Skeletal muscle tissue (tissue), 4 donors: ENCODE results near the gene BCL11A. TPM values are rescaled to one million over a fixed set of nuclear protein-coding genes. Genes with fewer than 3 reads are reported as not detected.

Source experiments
- H3K27ac ChIP-seq: one replicate; pipeline ENCODE4 v1.7.0; 2013; ENCODE audit warnings: mild to moderate bottlenecking, low read depth, low read length, inconsistent platforms
- H3K27me3 ChIP-seq, 3 donors: one replicate each; pipeline ENCODE4 v1.7.0; 2013; ENCODE audit warnings: low read length in 3 of 3; ENCODE audit not compliant: control insufficient read depth in 3 of 3, insufficient read depth in 3 of 3
- H3K36me3 ChIP-seq, 3 donors: one replicate each; pipeline ENCODE4 v1.7.0; 2013; ENCODE audit warnings: low read length in 3 of 3; ENCODE audit not compliant: control insufficient read depth in 3 of 3, insufficient read depth in 3 of 3
- H3K4me1 ChIP-seq, 3 donors: one replicate each; pipeline ENCODE4 v1.7.0; 2013; ENCODE audit warnings: low read length in 3 of 3, mild to moderate bottlenecking in 3 of 3; ENCODE audit not compliant: control insufficient read depth in 3 of 3, insufficient read depth in 3 of 3
- H3K4me3 ChIP-seq, 3 donors: one replicate each; pipeline ENCODE4 v1.7.0; 2013; ENCODE audit warnings: low read length in 3 of 3
- H3K9ac ChIP-seq, 3 donors: one replicate each; pipeline ENCODE4 v1.7.0; 2013; ENCODE audit warnings: low read length in 3 of 3, mild to moderate bottlenecking in 3 of 3, moderate library complexity in 2 of 3, low read depth in 1 of 3
- H3K9me3 ChIP-seq, 3 donors: one replicate each; pipeline ENCODE4 v1.7.0; 2013; ENCODE audit warnings: low read length in 3 of 3; ENCODE audit not compliant: control insufficient read depth in 3 of 3
- total RNA-seq: library from RNA; depleted of rRNA; stranded (reverse); fragments of >200 nt; gene quantifications from one replicate; pipeline ENCODE4 v1.2.3, GENCODE V29; 2014
- donor health status: Osteomylitis.

The BCL11A gene
- total RNA-seq, 1 donor from 2014 or later = 4.2 TPM

DNA sequence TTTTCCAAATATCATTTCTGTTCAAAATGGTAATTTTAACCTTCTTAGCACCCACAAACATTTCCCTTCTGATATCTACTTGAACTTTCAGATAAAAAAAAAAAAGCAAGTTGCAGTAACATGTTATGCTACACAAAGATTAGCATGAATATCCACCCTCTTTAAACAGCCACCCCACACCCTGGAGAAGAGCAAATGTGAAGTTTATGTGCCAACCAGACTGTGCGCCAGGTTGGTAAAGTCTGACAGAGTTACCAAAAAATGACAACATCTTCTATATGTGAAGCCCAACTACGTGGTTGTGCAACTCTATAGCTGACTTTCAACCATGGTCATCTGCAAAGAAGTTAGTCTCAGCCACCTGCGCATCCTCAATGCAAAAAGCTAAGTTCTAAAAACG is 62.6 kb downstream of the BCL11A start:
- Histone ChIP-seq H3K4me1 (no peaks in the 10 kb centered on the region), H3K27ac (no peak overlapping the region), H3K9me3 (no peaks in the 10 kb centered on the region), H3K27me3 (peaks cover 0 to 2% (median 0%) of the 10 kb centered on the region in 3 donors), H3K9ac (no peak overlapping the region), H3K4me3 (no peak overlapping the region), H3K36me3 (no peaks in the 10 kb centered on the region)

DNA sequence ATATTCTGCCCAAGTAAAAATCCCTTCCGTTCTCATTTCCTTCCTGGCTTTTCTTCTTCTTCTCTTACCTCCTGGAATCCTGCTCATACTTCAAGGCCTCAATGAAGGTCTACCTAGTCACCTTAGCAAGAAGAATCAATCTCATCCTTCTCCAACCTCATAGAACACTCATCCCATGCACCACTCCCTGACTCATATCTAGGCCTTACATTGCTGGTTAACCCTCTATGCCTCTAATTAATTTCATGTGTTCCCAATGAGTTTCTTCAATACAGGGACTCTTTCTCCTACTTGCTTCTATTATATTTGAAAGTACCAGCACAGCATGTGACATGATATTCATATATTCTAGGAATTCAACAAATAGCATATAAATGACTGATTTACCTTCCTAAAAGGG is 63.0 kb downstream of the BCL11A start:
- no peak overlapping the region for H3K9ac ChIP-seq
- H3K9me3 ChIP-seq = no peaks in the 10 kb centered on the region
- H3K27me3 ChIP-seq = peaks cover 0 to 2% (median 0%) of the 10 kb centered on the region in 3 donors
- H3K36me3 ChIP-seq = no peaks in the 10 kb centered on the region
- H3K4me1 ChIP-seq = no peaks in the 10 kb centered on the region
- H3K27ac ChIP-seq = no peak overlapping the region
- no peak overlapping the region for H3K4me3 ChIP-seq

DNA sequence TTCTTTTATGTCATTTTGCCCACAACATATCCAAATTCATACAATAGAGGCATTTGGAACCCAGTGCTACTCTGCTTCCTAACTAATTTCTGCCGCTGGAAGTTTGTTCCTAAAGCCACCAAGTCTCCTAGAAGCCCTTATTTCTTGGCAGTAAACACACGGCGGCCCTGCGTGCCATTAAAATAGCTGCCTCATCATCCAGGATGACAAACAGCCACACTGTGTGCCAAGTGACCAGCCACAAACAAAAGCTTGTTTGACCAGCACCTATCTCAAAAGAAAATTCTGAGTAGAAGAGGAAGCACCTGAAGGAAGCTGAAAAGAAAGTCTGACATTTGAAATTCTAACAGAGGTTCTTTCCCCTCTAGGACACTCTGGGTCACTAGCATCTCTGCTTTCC is 64.2 kb downstream of the BCL11A start:
- Histone ChIP-seq H3K4me3 (no peak overlapping the region), H3K36me3 (no peaks in the 10 kb centered on the region)

DNA sequence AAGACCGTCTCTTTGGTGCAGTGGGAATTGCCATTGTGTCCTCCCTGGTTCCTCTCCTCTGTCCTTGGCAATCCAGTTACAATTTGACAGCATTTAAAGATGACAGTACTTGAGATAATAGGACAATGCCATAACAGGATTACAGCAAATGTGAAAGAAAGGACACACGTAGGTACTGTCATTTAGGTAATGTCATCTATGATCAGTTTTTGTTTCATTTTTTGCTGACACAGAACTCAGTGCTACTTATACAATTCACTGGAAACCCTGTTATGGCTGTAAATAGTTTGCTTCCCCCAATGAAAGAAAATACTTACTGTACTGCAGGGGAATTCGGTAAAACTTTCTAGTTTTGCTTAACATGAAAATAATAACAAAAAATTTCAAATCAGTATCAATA is 65.2 kb downstream of the BCL11A start:
- H3K9ac ChIP-seq = no peak overlapping the region
- no peak overlapping the region for H3K27ac ChIP-seq
- H3K9me3 ChIP-seq = no peaks in the 10 kb centered on the region
- no peaks in the 10 kb centered on the region for H3K4me1 ChIP-seq
- H3K4me3 ChIP-seq = no peak overlapping the region
- H3K27me3 ChIP-seq = peaks cover 0 to under 1% (median 0%) of the 10 kb centered on the region in 3 donors
- H3K36me3 ChIP-seq = no peaks in the 10 kb centered on the region

More for the DNA sequence above, 64.2 kb downstream of the BCL11A start:
- H3K27ac ChIP-seq = no peak overlapping the region
- H3K4me1 ChIP-seq = no peaks in the 10 kb centered on the region
- peaks cover 0 to 2% (median 0%) of the 10 kb centered on the region in 3 donors for H3K27me3 ChIP-seq
- H3K9me3 ChIP-seq = no peaks in the 10 kb centered on the region
- no peak overlapping the region for H3K9ac ChIP-seq

DNA sequence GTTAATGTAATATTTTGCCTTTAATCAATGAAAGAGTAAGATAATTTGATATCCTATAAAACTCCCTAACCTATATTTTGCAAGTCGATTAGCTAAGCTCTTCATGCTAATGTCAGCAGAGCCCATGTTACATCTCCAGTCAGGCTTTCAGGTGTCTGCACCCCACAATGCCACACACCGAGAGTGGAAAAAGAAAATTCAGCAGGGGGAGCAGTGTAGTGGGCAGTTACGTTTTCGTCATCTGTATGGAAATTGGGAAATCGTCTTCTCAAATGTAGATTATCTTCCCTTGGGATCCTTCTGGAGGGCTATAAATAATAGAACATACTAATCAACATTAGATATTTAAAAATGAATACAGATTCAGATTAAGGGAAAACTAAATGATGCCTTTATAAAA is 66.3 kb downstream of the BCL11A start:
- Histone ChIP-seq H3K27ac (no peak overlapping the region), H3K27me3 (peaks cover 0 to 3% (median 0%) of the 10 kb centered on the region in 3 donors), H3K9me3 (no peaks in the 10 kb centered on the region), H3K4me3 (no peak overlapping the region), H3K4me1 (no peaks in the 10 kb centered on the region), H3K36me3 (no peaks in the 10 kb centered on the region), H3K9ac (no peak overlapping the region)

DNA sequence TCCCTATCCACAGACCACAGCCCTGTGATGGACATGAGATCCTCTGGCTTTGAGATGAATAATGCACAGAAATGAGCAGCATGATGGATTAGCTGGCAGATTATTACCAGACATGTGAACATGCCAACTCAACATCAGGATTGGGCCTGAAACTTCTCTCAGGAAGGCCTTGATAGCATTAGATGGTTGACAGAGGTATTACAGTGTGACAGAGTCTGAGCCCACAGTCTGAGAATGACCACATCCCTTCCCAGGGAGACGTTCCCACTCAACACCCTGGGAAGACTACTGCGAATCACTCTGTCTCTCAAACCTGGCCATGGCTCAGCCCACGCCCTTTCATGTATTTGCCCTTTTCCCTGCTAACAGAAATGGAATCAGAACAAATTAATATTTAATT is 66.9 kb downstream of the BCL11A start:
- Histone ChIP-seq H3K4me1 (no peaks in the 10 kb centered on the region), H3K27ac (no peak overlapping the region), H3K36me3 (no peaks in the 10 kb centered on the region), H3K27me3 (peaks cover 0 to 4% (median 0%) of the 10 kb centered on the region in 3 donors), H3K9me3 (no peaks in the 10 kb centered on the region), H3K9ac (no peak overlapping the region), H3K4me3 (no peak overlapping the region)

DNA sequence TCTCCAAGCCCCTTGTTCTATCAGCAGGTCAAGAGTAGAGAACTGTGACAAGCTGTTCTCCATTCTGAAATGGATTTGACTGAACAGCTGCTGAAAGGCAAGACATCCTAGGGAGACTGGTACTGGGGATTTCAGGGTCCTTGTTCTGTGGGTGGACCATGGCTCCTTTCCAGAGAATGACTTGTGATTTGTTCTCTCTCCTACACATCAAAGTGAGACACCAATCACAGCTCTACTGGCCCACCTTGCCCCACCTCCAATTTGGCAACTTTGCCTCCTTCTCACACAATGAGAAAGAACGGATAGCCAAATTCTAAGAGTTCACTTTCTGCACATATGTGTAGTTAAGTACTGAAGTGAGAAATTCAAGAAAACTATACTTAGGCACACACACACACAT is 67.4 kb downstream of the BCL11A start:
- Histone ChIP-seq H3K4me1 (no peaks in the 10 kb centered on the region), H3K9me3 (no peaks in the 10 kb centered on the region), H3K4me3 (no peak overlapping the region), H3K9ac (no peak overlapping the region), H3K27ac (no peak overlapping the region), H3K36me3 (no peaks in the 10 kb centered on the region), H3K27me3 (peaks cover 0 to 5% (median 0%) of the 10 kb centered on the region in 3 donors)

DNA sequence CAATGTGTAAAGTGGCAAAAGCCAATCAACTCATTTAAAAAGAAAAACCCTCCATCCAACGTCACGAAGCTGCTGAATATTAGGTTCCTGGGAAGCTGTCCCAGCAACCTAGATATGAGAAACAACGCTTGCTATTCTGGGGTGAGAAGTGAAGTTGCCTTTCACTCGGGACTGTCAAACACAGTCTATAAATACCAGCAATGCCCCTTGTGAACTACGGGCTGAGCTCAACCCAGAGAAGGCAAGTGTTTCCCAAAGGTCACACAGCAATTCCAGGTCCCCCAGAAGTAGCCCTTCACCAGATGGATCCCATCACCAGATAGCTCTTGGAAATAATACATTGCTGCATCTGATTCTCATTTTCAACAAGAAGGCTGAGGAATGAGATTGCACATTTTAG is 67.9 kb downstream of the BCL11A start:
- Histone ChIP-seq H3K27me3 (peaks cover 0 to 5% (median 0%) of the 10 kb centered on the region in 3 donors), H3K9ac (no peak overlapping the region), H3K36me3 (no peaks in the 10 kb centered on the region), H3K4me3 (no peak overlapping the region), H3K4me1 (no peaks in the 10 kb centered on the region), H3K9me3 (no peaks in the 10 kb centered on the region), H3K27ac (no peak overlapping the region)

DNA sequence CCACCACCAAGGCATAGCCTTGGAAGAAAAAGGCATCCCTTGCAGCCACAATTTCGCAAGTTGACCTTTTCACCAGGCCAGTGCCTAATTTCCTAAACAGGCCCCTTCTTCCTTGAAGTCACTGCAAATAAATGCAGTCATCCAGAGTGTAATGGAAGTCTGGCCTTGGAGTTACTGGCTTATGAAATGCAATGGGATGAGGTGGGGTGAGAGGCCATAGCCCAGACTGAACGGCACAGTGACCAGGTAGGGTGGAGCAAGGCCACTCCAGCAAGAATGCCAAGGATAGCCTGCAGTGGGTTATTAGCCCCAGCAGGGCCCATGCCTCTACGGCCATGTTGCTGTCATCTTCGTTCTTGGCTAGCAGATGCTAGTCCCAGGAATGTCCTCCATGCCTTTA is 68.4 kb downstream of the BCL11A start:
- Histone ChIP-seq H3K4me1 (no peaks in the 10 kb centered on the region), H3K27me3 (peaks cover 0 to 5% (median 0%) of the 10 kb centered on the region in 3 donors), H3K9me3 (no peaks in the 10 kb centered on the region), H3K4me3 (no peak overlapping the region), H3K9ac (no peak overlapping the region), H3K36me3 (no peaks in the 10 kb centered on the region), H3K27ac (no peak overlapping the region)

DNA sequence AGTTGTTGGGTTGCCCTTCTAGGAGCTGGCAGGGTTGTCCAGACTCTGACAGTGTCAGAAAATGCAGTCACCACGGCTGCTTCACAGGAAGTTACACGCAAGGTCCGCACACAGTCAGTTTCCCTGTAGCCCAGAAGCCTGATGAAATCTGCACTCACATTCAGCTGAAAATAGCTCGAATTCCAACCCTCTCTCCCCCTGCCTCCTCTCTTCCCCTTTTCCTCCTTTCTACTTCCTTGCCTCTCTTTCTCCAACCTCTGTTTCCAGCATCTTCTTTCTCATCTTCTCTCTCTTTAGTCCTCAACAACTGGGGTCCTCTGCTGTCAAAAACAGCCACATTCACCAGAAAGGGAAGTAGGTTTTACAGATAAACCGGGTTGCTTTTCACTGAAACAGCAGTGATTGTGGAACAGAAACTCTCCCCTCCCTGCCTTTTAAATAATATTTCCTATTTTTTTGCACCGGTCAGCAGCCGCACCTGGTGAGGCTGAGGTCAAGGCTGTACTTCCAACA is 69.3 kb downstream of the BCL11A start:
- no peaks in the 10 kb centered on the region for H3K4me1 ChIP-seq
- H3K36me3 ChIP-seq = no peaks in the 10 kb centered on the region
- no peak overlapping the region for H3K9ac ChIP-seq
- H3K27ac ChIP-seq = no peak overlapping the region
- no peaks in the 10 kb centered on the region for H3K9me3 ChIP-seq
- peaks cover 0 to 5% (median 0%) of the 10 kb centered on the region in 3 donors for H3K27me3 ChIP-seq
- no peak overlapping the region for H3K4me3 ChIP-seq
